ENCODE measurements around the gene PGAP3.

PGAP3 gene

DNA sequence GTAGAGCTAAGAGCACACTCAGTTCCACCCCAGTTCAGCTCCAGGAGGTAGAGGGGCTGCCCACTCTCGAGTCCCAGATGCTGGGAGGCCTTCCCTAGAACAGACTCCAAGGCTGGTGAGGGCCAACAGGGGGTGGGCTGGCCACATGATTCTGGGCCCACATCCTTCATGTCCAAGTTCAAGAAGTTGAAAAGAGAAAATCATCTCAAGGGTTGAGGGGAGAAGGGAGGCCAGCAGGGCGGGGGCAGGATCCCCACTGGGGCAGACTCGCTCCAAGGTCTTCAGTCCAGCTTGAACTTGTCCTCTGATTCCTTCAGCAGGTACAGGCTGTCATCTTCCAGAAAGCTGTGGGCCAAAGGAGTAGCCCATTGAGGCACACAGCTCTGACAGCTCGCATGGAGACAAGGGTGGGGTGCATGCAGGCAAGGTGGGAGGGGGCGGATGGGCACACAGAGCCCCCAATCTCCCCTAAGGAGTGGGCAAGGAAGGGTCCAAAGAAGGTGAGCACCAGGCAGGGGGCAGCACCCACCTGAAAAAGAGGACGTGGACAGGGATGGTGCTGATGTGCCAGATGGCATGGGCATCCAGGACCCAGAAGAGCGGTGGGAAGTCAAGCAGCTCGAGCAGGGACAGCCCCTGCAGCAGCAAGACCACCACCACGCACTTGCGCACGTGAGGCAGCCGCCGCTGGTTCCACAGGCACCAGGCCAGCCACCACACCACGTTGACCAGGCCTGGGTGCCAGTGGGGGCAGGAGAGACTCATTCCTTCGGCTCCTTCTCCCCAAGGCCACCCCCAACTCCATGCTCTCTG, 15.1 kb downstream of the PGAP3 start:
- DNase-seq (ENCODE audit: low read depth): no peak

DNA sequence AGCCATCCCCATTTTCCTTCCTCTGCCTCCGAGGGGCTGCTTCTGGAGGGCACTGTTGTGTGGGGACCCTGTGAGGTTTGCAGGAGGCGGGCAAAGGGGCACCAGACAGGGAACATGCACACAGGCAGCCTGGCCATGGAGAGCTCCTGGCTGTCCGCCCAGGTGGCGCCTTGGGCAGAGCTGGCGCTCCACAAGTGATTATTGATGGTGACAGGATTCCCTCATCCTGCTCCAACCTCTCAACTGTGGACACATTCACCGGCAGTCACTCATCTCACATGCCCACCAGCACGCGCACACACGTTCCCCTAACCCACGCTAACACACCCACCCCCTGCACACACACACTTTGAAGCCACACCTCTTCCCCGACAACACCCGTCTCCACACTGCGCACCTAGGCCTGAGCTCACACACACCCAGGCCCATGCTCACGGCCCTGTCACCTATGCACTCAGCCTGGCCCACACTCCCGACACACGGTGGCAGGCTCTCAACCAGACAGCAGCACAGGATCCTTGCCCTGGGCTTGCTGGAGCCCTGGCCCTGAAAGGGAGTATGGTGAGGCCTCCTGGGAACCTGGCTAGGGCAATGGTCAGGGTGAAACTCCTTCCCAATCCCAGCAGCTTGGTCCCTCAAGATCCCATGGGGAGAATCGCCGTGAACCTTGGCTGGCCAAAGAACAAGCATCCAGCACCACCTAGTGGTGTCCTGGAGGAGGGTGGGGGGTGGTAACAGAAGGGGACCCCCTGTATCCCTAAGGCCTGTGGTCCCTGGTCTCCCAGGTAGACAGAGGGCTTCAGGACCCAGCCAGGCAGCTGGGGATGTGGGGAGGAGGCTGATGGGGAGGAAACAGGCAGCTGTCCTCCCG, 16.0 kb downstream of the PGAP3 start:
- DNase-seq (ENCODE audit: low read depth): no peak

DNA sequence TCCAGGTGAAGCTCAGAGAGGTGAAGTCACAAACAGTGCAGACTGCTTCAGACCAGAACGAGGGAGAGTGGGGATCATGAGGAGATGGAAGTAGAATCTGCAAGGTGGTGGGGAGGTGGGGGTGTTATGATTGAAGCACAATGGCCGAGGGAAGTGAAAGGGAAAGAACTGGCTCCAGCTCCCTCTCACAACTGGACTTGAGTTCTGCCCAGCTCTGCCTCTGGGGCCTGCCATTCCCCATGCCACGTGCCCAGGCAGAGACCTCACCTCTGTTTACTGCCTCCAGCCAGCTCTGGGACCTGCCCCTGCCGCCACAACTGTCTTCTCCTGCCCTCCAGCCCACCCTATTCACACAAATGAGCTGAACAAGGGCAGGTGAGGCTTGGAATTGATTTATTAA, 17.1 kb downstream of the PGAP3 start:
- no peak for DNase-seq (ENCODE audit: low read depth)

DNA sequence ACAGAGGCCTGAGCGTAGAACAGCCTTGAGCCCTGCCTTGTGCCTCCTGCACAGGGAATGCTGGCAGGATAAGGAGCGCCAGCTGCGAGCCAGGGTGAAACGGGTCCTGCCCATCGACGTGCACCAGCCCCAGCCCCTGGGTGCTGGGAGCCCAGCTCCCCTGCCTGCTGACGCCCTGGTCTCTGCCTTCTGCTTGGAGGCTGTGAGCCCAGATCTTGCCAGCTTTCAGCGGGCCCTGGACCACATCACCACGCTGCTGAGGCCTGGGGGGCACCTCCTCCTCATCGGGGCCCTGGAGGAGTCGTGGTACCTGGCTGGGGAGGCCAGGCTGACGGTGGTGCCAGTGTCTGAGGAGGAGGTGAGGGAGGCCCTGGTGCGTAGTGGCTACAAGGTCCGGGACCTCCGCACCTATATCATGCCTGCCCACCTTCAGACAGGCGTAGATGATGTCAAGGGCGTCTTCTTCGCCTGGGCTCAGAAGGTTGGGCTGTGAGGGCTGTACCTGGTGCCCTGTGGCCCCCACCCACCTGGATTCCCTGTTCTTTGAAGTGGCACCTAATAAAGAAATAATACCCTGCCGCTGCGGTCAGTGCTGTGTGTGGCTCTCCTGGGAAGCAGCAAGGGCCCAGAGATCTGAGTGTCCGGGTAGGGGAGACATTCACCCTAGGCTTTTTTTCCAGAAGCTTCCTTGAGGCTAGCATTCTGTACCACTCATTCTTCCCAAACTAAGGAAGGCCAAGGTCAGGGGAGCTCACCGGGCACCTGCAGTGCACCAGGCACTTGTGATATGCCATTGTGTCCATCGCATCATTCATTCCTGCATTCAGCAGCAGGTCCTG, 17.7 kb downstream of the PGAP3 start:
- no peak for DNase-seq (ENCODE audit: low read depth)

DNA sequence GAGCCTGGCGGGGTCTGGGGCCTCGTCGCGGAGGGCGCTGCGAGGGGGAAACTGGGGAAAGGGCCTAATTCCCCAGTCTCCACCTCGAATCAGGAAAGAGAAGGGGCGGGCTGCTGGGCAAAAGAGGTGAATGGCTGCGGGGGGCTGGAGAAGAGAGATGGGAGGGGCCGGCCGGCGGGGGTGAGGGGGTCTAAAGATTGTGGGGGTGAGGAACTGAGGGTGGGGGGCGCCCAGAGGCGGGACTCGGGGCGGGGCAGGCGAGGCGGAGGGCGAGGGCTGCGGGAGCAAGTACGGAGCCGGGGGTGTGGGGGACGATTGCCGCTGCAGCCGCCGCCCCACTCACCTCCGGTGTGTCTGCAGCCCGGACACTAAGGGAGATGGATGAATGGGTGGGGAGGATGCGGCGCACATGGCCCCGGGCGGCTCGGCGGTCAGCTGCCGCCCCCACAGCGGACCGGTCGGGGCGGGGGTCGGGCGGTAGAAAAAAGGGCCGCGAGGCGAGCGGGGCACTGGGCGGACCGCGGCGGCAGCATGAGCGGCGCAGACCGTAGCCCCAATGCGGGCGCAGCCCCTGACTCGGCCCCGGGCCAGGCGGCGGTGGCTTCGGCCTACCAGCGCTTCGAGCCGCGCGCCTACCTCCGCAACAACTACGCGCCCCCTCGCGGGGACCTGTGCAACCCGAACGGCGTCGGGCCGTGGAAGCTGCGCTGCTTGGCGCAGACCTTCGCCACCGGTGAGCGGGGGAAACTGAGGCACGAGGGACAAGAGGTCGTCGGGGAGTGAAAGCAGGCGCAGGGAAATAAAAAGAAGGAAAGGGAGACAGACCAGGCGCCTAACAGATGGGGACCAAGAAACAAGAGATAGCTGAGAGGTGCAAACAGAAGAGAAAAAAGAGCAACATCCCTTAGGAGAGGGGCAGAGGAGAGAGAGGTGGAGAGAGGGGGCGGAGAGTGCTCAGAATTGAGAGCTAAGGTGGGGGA, 19.6 kb downstream of the PGAP3 start, which contains the start of gene PNMT:
Gene PNMT (plus strand): TSS at position 509 of the 980 bp plus-strand sequence. CDS start 23 bp downstream, at position 532.
- DNase-seq (ENCODE audit: low read depth): peak; percentile 69

DNA sequence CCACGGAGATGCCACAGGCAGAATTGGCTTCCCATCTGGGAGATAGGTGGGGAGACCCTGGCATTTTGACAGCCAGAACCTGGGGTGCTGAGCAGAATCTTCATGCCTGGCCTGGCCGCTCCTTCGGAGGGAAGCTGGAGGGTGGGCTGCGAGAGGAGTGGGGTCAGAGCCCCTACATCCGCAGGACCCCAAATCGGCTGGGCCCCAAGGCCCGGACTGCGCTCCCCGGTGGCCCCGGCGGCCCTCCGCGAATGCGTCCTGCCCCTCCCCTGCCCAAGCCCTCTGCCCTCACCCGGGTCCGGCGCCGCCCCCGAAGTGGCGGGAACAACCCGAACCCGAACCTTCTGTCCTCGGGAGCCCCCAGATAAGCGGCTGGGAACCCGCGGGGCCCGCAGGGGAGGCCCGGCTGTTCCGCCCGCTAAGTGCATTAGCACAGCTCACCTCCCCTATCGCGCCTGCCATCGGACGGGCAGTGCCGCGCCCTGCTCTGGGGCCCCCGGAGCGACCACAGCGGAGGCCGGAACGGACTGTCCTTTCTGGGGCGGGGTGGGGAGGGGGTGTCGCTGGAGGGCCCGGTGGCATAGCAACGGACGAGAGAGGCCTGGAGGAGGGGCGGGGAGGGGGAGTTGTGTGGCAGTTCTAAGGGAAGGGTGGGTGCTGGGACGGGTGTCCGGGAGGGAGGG, 20.5 kb downstream of the PGAP3 start:
- DNase-seq (ENCODE audit: low read depth): no peak

DNA sequence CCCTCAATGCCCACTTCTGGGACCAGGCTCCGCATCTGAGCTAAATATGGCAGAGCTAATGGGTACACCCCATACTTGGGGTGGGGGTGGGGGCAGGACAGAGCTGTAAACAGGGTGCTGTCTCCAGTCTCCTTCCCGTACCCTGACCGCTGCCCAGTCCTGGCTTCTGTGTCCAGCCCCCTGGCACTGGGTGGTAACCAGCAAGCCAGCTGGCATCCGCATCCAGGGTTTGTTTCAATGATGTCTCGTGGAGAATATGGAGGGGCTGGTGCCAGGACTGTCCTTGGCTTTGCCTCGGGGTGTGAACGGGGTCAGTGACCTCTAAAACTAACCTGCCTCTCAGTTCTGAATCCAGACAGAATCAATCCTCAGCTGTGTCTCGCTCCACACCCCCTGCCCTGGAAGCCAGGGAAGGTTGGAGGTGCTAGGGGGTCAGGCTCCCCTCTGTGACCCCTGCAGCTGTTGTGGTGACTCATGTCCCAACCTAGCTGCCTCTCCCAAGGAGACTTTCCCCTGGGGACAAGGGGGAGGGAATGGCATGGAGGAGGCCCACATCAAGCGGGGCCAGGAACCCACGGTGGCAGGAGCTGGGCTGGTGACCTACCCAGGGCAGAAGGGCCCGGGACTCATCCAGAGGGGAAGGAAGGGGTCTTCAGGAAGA, 21.1 kb downstream of the PGAP3 start:
- no peak for DNase-seq (ENCODE audit: low read depth)

DNA sequence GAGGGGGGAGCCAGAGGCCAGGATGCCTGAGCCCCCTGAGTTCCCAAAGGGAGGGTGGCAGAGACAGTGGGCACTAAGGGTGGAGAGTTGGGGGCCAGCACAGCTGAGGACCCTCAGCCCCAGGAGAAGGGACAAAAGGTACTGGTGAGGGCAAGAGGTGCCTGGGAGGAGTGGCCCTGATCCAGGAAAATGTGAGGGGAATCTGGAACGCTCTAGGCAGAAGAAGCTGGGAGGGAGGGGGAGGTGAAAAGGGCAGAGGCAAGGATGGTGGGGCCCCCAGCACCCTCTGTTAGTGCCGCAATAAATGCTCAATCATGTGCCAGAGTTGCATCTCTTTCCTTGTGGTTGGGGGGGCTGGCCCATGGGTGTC, 21.6 kb downstream of the PGAP3 start:
- DNase-seq (ENCODE audit: low read depth): no peak

DNA sequence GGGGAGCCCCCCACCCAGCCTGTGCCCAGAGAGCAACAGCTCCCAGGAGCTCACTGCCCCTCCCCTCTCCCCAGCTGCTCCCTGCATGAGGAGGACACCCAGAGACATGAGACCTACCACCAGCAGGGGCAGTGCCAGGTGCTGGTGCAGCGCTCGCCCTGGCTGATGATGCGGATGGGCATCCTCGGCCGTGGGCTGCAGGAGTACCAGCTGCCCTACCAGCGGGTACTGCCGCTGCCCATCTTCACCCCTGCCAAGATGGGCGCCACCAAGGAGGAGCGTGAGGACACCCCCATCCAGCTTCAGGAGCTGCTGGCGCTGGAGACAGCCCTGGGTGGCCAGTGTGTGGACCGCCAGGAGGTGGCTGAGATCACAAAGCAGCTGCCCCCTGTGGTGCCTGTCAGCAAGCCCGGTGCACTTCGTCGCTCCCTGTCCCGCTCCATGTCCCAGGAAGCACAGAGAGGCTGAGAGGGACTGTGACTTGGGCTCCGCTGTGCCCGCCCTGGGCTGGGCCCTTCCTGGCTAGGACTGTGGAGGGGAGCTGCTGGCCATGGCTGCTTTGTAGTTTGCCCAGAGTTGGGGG, 22.1 kb downstream of the PGAP3 start:
- no peak for DNase-seq (ENCODE audit: low read depth)

DNA sequence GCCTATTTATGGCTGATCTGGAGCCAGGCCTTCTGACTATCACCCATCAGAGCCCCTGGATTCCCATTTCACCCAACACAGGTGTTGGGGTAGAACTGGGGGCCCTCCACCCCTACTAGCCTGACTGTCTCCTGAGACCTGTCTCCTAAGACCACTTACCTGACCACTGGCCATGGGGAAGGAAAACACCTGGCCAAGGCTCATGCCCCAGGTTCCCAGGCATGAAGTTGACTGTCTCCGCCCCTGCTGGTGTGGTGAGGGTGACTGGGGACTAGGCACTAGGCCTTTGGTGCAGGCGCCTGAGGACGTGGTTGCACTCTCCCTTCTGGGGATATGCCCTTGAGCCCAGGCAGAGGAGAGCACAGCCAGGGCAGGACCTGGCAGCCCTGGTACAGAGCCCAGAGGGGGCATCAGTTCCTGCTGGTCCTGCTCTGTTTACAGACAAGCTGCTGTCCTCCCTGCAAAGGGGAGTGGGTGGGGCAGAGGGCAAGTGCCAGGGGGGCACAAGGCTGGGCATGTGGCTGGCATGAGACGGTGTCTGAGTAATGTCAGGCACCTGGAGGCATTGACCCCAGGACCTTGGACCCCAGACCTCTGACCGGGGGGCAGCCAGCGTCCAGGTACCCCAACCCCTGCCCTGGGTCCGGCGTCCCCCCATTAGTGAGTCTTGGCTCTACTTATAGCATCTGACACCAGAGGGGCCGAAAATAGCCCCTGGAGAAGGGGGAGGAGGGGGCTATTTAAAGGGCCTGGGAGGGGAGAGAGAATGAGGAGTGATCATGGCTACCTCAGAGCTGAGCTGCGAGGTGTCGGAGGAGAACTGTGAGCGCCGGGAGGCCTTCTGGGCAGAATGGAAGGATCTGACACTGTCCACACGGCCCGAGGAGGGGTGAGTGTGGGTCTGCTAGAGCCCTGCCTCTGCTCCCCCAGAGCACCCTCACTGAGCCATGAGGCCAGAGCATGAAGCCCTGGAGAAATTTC, 23.0 kb downstream of the PGAP3 start, which contains the start of gene TCAP:
Gene TCAP (plus strand): TSS at position 769 of the 981 bp plus-strand sequence. CDS start 11 bp downstream, at position 780.
- DNase-seq (ENCODE audit: low read depth): no peak

DNA sequence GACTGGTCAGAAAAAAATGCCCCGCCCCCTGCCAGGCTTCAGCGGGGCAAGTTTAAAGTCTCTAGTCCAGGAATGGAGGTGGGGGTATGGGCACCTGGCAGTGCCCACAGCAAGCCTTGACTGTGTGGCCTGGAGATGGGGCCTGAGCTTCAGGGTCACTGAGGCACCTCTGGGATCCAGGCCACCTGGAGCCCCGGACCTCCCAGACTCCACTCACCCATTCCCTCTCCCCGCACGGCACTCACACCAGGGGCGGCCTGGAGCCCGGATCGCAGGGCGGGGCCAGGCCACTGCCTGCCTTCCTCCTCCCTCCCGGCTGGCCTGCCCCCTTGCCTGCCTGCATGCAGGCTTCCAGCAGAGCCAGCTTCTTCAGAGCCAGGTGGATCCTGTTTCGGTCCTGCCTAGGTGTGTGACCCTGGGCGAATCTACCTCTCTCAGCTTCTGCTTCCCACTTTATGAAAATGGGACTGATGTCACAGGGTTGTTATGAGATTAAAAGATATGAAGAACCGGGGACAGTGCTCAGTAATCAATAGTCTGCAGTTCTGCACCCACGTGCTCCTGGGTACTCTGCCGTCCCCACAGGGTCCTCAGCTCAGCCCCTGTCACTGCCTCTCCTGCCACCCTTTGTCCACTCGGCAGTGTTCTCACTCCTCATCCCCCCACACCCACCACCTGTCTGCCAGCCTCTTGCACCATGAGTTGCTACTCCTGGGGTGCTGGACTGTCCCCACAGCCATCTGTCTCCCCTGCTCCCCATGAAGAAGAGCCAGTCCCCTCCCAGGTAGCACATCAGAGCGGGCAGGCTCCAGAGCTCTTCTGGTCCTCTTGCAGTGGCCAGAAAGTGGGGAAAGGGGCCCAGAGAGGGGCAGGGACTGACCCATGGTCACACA, 23.9 kb downstream of the PGAP3 start:
- DNase-seq (ENCODE audit: low read depth): no peak

DNA sequence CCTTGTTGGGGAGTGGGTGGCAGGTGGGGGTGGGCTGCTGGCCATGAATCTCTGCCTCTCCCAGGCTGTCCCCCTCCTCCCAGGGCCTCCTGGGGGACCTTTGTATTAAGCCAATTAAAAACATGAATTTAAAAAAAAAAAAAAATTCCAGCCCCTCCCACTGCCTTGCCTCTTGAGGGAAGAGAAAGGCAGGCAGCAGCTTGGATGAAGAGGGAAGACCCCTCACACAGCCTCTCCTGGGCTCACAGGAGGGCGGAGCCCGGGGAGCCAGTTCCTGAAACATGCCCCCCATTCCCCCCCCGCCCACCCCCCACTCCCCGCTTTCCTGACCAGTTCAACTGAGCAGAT, 24.5 kb downstream of the PGAP3 start:
- no peak for DNase-seq (ENCODE audit: low read depth)

DNA sequence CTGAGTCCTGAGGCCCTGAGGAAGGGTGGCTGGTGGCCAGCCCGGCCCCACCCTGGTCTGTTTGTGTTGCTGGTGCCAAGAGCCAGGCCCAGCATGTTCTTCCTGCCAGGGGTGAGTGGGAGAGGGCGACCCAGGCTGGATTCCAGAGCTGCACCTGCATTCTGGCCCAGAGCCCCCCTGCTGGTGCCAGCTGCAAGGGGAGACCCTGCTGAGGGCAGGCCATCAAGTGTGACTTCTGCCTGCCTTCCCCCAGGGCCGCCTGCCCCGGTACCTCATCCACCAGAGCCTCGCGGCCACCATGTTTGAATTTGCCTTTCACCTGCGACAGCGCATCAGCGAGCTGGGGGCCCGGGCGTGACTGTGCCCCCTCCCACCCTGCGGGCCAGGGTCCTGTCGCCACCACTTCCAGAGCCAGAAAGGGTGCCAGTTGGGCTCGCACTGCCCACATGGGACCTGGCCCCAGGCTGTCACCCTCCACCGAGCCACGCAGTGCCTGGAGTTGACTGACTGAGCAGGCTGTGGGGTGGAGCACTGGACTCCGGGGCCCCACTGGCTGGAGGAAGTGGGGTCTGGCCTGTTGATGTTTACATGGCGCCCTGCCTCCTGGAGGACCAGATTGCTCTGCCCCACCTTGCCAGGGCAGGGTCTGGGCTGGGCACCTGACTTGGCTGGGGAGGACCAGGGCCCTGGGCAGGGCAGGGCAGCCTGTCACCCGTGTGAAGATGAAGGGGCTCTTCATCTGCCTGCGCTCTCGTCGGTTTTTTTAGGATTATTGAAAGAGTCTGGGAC, 25.1 kb downstream of the PGAP3 start:
- DNase-seq (ENCODE audit: low read depth): no peak

DNA sequence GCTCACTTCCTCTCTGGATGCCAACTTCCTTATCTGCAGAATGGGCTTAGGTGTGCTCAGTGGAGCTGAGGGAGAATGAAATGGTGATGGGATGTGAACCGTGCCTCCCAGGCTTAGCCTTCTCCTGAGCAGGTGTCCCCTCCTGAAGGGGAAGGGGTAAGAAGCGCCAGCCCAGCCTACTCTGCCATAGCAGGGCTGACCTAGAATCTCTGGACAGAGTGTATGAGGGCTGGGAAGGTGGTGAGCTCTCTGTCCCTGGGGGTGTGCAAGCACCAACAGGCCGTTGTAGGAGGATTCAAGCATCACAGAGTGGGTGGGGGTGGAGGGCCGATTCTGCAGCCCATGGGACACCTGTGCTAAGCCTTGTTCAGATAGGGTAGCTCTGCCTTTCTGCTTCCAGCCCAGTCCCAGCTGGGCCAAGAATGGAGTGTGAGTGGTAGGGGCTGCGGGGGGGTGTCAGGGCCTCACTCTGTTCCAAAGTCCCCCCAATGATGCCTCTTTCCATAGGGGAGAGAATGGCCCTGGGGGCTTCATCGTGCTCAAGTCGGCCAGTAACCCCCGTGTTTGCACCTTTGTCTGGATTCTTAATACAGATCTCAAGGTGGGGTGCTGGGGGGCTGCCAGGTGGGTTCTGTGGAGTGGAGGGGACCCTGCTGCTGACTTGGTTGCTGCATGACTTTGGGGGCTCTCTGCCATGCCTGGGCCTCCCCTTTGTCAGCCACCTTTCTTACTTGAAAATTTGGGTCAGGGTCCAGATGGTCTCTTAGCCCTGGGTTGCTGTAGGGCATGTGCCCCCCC, 25.9 kb downstream of the PGAP3 start:
- DNase-seq (ENCODE audit: low read depth): no peak

All from activated T-cell treated with anti-CD3 and anti-CD28 coated beads for 48 hours (primary cell).